SK-N-SH (cell line): Measurements from ENCODE around the gene S100A9.

ENCODE experiments used
- CTCF ChIP-seq: fragments of 200-600 bp; sonication (generic); IDR thresholded peaks from 2 replicates; pipeline ENCODE4 v1.6.1; 2017; ENCODE audit warnings: antibody characterized with exemption, mild to moderate bottlenecking, moderate library complexity
- TEAD4 ChIP-seq: IDR thresholded peaks from 2 replicates; pipeline ENCODE4 v1.4.0; 2012; ENCODE audit warnings: mild to moderate bottlenecking, borderline replicate concordance; ENCODE audit not compliant: insufficient read depth

GRCh38 chr1:153362187-153362775, 4.6 kb downstream of the S100A9 start:
- TF ChIP-seq CTCF (no peak), TEAD4 (no peak)
